GM12878 (cell line): ENCODE measurements around the gene KCTD19. TPM values are rescaled to one million over a fixed set of nuclear protein-coding genes. Genes with fewer than 3 reads are reported as not detected.

Experiments
- ATAC-seq: fragments of 200-7000 bp; cut with Tn5 transposase; 3 replicates; pipeline ENCODE4 v1.9.1; 2020; ENCODE audit warnings: mild to moderate bottlenecking, moderate library complexity
- BruUV-seq: library from RNA; stranded (reverse); fragments of 400-500 nt; replicated peaks from 2 replicates; lab custom pipeline; 2021; lab: Mats Ljungman, UMichigan
- CTCF ChIA-PET: fragments of 300-600 bp; sonication (Branson Sonifier 250); formaldehyde crosslinking; extraction: SDS; loops from one replicate; lab custom pipeline; 2021; ENCODE audit warnings: inconsistent platforms; lab: Yijun Ruan, JAX
- POLR2A ChIA-PET: fragments of 350-600 bp; formaldehyde crosslinking; extraction: SDS; loops from one replicate; lab custom pipeline; 2021; ENCODE audit warnings: inconsistent platforms; lab: Charles Lee
- RAD21 ChIA-PET: fragments of 300-600 bp; sonication (Branson Sonifier 250); formaldehyde crosslinking; loops from one replicate; lab custom pipeline; 2023; ENCODE audit warnings: antibody characterized with exemption; ENCODE audit not compliant: unreplicated experiment; lab: Charles Lee
- SMC1A ChIA-PET: fragments of 300-600 bp; sonication (Branson Sonifier 250); formaldehyde crosslinking; loops from one replicate; lab custom pipeline; 2023; ENCODE audit not compliant: unreplicated experiment, uncharacterized antibody; lab: Charles Lee
- DNase-seq: peaks from one replicate; pipeline ENCODE4 v3.0.0-alpha.2; 2011; ENCODE audit warnings: low read depth, low spot score
- FAIRE-seq: peaks from 3 replicates; lab custom pipeline; 2011; peaks lifted over from hg19 to GRCh38; lab: Jason Lieb, UNC
- H2AFZ ChIP-seq: 2 replicates; pipeline ENCODE4 v1.6.0; 2011; ENCODE audit warnings: low read depth, low read length, control low read depth; ENCODE audit not compliant: control insufficient read depth
- H3K27ac ChIP-seq: 2 replicates; pipeline ENCODE4 v1.5.1; 2011; ENCODE audit warnings: control low read depth; ENCODE audit not compliant: control insufficient read depth, insufficient read depth
- H3K27me3 ChIP-seq, 2 experiments: replicated peaks in 1 of 2; 2 replicates each; pipeline versions ENCODE4 v1.6.0 to v1.6.1; 2011; ENCODE audit warnings: low read length in 1 of 2; ENCODE audit not compliant: control insufficient read depth in 2 of 2, insufficient read depth in 2 of 2
- H3K36me3 ChIP-seq, 2 experiments: 2 replicates each; pipeline ENCODE4 v1.5.1; 2011; ENCODE audit warnings: low read length in 1 of 2; ENCODE audit not compliant: control insufficient read depth in 2 of 2, insufficient read depth in 2 of 2
- H3K4me1 ChIP-seq: 2 replicates; pipeline ENCODE4 v1.6.1; 2011; ENCODE audit warnings: mild to moderate bottlenecking, low read length, moderate library complexity, mixed read lengths; ENCODE audit not compliant: control insufficient read depth, insufficient read depth
- H3K4me2 ChIP-seq: 2 replicates; pipeline ENCODE4 v1.6.0; 2011; ENCODE audit warnings: control low read depth; ENCODE audit not compliant: control insufficient read depth, insufficient read depth
- H3K4me3 ChIP-seq: fragments of 200-600 bp; sonication (generic); 2 replicates; pipeline ENCODE4 v1.5.1; 2016
- H3K79me2 ChIP-seq: 2 replicates; pipeline ENCODE4 v1.6.0; 2011; ENCODE audit warnings: low read length; ENCODE audit not compliant: control insufficient read depth, insufficient read depth
- H3K9ac ChIP-seq: 2 replicates; pipeline ENCODE4 v1.8.0; 2011; ENCODE audit warnings: low read length, control low read depth, mixed read lengths; ENCODE audit not compliant: control insufficient read depth, insufficient read depth
- H3K9me3 ChIP-seq: replicated peaks from 3 replicates; pipeline ENCODE4 v1.5.1; 2011; ENCODE audit warnings: mild to moderate bottlenecking, low read length; ENCODE audit not compliant: control insufficient read depth, insufficient read depth
- H4K20me1 ChIP-seq: 2 replicates; pipeline ENCODE4 v1.6.0; 2011; ENCODE audit not compliant: control insufficient read depth, insufficient read depth
- BMI1 ChIP-seq: fragments of 450-650 bp; IDR thresholded peaks from 2 replicates; pipeline ENCODE4 v1.6.1; 2016; ENCODE audit warnings: mild to moderate bottlenecking, moderate library complexity, borderline replicate concordance
- EP300 ChIP-seq, 2 experiments: fragments of 150-350 bp in 1 of 2; IDR thresholded peaks; 2 replicates each; pipeline ENCODE4 v1.6.1; 2011 to 2012; ENCODE audit warnings: low read depth in 2 of 2, low read length in 2 of 2, borderline replicate concordance in 1 of 2, improper control_type of control experiment in 1 of 2, inconsistent platforms in 1 of 2; ENCODE audit not compliant: control insufficient read depth in 1 of 2
- NFYB ChIP-seq: IDR thresholded peaks from 2 replicates; pipeline ENCODE4 v1.6.1; 2011; ENCODE audit warnings: low read depth, mild to moderate bottlenecking, low read length, improper control_type of control experiment, moderate library complexity; ENCODE audit not compliant: insufficient read depth
- WGBS: methylation state at CpG from one replicate; pipeline ENCODE4 v1.1.6; 2016; ENCODE audit warnings: low lambda C conversion rate; ENCODE audit not compliant: insufficient replicate concordance, insufficient coverage; ENCODE audit errors: missing lambda C conversion rate; 5-methylcytosine and 5-hydroxymethylcytosine counted together
- in situ Hi-C: fragments of 300-500 bp; cut with MboI; formaldehyde crosslinking; loops from 9 replicates; pipeline ENCODE4 v1.14.3; 2018; ENCODE audit warnings: mixed read lengths
- intact Hi-C: fragments of 100-400 bp; cut with micrococcal nuclease; formaldehyde crosslinking; loops from one replicate; pipeline ENCODE4 v1.14.2; 2022; ENCODE audit not compliant: unreplicated experiment
- polyA plus RNA-seq, 11 experiments: library from polyadenylated mRNA; depleted of rRNA in 4 of 11; unstranded in 6 of 11; stranded (reverse) in 5 of 11; fragments of >200 nt; fragmentation: Nextera tagmentation in 4 of 11; fragmentation: Illumina TruSeq in 1 of 11; extraction: Ambion mirVana in 4 of 11; extraction: Trizol in 1 of 11; gene quantifications; 1 replicate in 1 of 11; 2 replicates in 10 of 11; pipeline versions ENCODE4 v1.2.1 to v1.2.3, GENCODE V29; 2011 to 2016; ENCODE audit warnings: inconsistent platforms in 2 of 11, missing spikeins in 2 of 11, low read depth in 1 of 11
- total RNA-seq, 4 experiments: library from RNA; depleted of rRNA in 3 of 4; stranded (reverse); fragments of >200 nt in 3 of 4; fragmentation: Illumina TruSeq in 1 of 4; extraction: Trizol in 1 of 4; gene quantifications; 2 replicates each; pipeline versions ENCODE4 v1.2.1 to v1.2.3, GENCODE V29; 2013 to 2021

Gene KCTD19
- total and polyA plus RNA-seq, 10 of the 15 experiments (the other 5 are each of a cell fraction or from before 2014, with no cell fraction given): 1.6 to 8.9 (median 3.9) TPM

- in situ Hi-C loops: no loop called here
- ChIA-PET POLR2A (no interaction called here), CTCF (interaction anchor here (1.0 to 2.0 kb wide), 4 partner anchors 10 to 45 kb away, joined by 3 to 11 read pairs (median 5); no protein-coding TSS in a partner anchor), SMC1A (interaction anchor here (1.2 kb wide), 1 partner anchor 53 kb away, joined by 4 read pairs; no protein-coding TSS in a partner anchor), RAD21 (interaction anchor here (1.2 kb wide), 1 partner anchor 113 kb away, joined by 3 read pairs; no protein-coding TSS in a partner anchor)
- DNase-seq (no peak), FAIRE-seq (no peak), ATAC-seq (no peak)
- H3K9ac ChIP-seq: no peak overlapping the region
- TF ChIP-seq NFYB (no peak), BMI1 (no peak), EP300 (IDR thresholded peaks at IDR 0.05; ENCODE audit: borderline replicate concordance in 1 of 2, control insufficient read depth in 1 of 2, low read depth in 2 of 2, low read length in 2 of 2) (no peak)
- no peak overlapping the region for H2AFZ ChIP-seq
- H3K4me2 ChIP-seq: no peak overlapping the region
- no peaks in the 10 kb centered on the region for H3K27me3 ChIP-seq
- no peaks in the 10 kb centered on the region for H3K9me3 ChIP-seq
- no peaks in the 10 kb centered on the region for H3K36me3 ChIP-seq
- BruUV-seq: no TSS peak
- H3K79me2 ChIP-seq: no peaks in the 10 kb centered on the region
- no peaks in the 10 kb centered on the region for H4K20me1 ChIP-seq
- no peak overlapping the region for H3K27ac ChIP-seq
- intact Hi-C loops: no loop called here
- no peaks in the 10 kb centered on the region for H3K4me1 ChIP-seq
- 66% methylated on average over 26 of the region's 28 CpGs for WGBS
- H3K4me3 ChIP-seq: no peak overlapping the region
Measured at GRCh38 chr16:67286441-67287235, 39.9 kb downstream of the KCTD19 start.
